HepG2 (cell line): ENCODE data around the gene NINL. TPM values are rescaled to one million over a fixed set of nuclear protein-coding genes. Genes with fewer than 3 reads are reported as not detected.

Experiments
- ISL2 ChIP-seq: sonication (generic); formaldehyde crosslinking; IDR thresholded peaks from 2 replicates; pipeline ENCODE4 v1.5.0; 2020; ENCODE audit warnings: missing genetic modification reagents
- KAT2B ChIP-seq: fragments of 150-350 bp; IDR thresholded peaks from 2 replicates; pipeline ENCODE4 v1.6.1; 2014; ENCODE audit warnings: low read depth, low read length, borderline replicate concordance
- KDM1A ChIP-seq: IDR thresholded peaks from 2 replicates; pipeline ENCODE4 v1.6.1; 2016; ENCODE audit warnings: missing compliant biosample characterization
- MIER2 ChIP-seq: IDR thresholded peaks from 2 replicates; pipeline ENCODE4 v1.6.1; 2016; ENCODE audit warnings: missing biosample characterization, missing genetic modification reagents
- YY1 ChIP-seq: IDR thresholded peaks from 2 replicates; pipeline ENCODE4 v1.6.1; 2011; ENCODE audit warnings: low read length, low read depth, moderate library complexity, mild to moderate bottlenecking; ENCODE audit not compliant: insufficient read depth, insufficient replicate concordance
- ZNF180 ChIP-seq: sonication (generic); formaldehyde crosslinking; IDR thresholded peaks from 2 replicates; pipeline ENCODE4 v1.4.0; 2020; ENCODE audit warnings: low read depth, missing genetic modification reagents, borderline replicate concordance
- ZNF598 ChIP-seq: sonication (generic); formaldehyde crosslinking; IDR thresholded peaks from 2 replicates; pipeline ENCODE4 v1.5.1; 2020; ENCODE audit warnings: mild to moderate bottlenecking, missing genetic modification reagents, borderline replicate concordance
- ZNF841 ChIP-seq: sonication (generic); formaldehyde crosslinking; IDR thresholded peaks from 2 replicates; pipeline ENCODE4 v1.8.1; 2023; ENCODE audit warnings: missing genetic modification reagents, borderline replicate concordance
- ZSCAN12 ChIP-seq: sonication (generic); formaldehyde crosslinking; IDR thresholded peaks from 2 replicates; pipeline ENCODE4 v1.9.0; 2021; ENCODE audit warnings: mild to moderate bottlenecking, missing genetic modification reagents
- ZSCAN21 ChIP-seq: sonication (generic); formaldehyde crosslinking; IDR thresholded peaks from 2 replicates; pipeline ENCODE4 v1.8.0; 2022; ENCODE audit warnings: mild to moderate bottlenecking, missing genetic modification reagents, moderate library complexity, borderline replicate concordance
- polyA plus RNA-seq, 8 experiments: library from polyadenylated mRNA; depleted of rRNA in 3 of 8; stranded (reverse) in 7 of 8; unstranded in 1 of 8; fragments of >200 nt; fragmentation: Illumina TruSeq in 4 of 8; extraction: Trizol in 4 of 8; gene quantifications; 2 replicates each; pipeline versions ENCODE4 v1.2.1 to v1.2.3, GENCODE V29; 2011 to 2016; ENCODE audit warnings: low read depth in 4 of 8, missing spikeins in 1 of 8, mixed read lengths in 1 of 8; ENCODE audit not compliant: insufficient read depth in 1 of 8
- total RNA-seq, 5 experiments: library from RNA; depleted of rRNA; stranded (reverse); fragments of >200 nt; fragmentation: Illumina TruSeq; extraction: Trizol; gene quantifications; 2 replicates each; pipeline ENCODE4 v1.2.3, GENCODE V29; 2016; ENCODE audit warnings: low read depth in 1 of 5
- TF ChIP-seq, protein P1 (sequence below): sonication (generic); formaldehyde crosslinking; conservative IDR thresholded peaks from 2 replicates; pipeline ENCODE4 v1.8.0; 2022; ENCODE audit warnings: mild to moderate bottlenecking, moderate library complexity, missing genetic modification reagents
- TF ChIP-seq, protein P2 (sequence below): sonication (generic); formaldehyde crosslinking; IDR thresholded peaks from 2 replicates; pipeline ENCODE4 v1.5.0; 2020; ENCODE audit warnings: mild to moderate bottlenecking, missing genetic modification reagents, borderline replicate concordance
- TF ChIP-seq, protein P3 (sequence below): sonication (generic); formaldehyde crosslinking; IDR thresholded peaks from 2 replicates; pipeline ENCODE4 v1.4.0; 2020; ENCODE audit warnings: missing genetic modification reagents

The NINL gene
- total and polyA plus RNA-seq, 2 of the 13 experiments (the other 11 are each of a cell fraction or from before 2014, with no cell fraction given), result 32.3 to 34.3 TPM

DNA sequence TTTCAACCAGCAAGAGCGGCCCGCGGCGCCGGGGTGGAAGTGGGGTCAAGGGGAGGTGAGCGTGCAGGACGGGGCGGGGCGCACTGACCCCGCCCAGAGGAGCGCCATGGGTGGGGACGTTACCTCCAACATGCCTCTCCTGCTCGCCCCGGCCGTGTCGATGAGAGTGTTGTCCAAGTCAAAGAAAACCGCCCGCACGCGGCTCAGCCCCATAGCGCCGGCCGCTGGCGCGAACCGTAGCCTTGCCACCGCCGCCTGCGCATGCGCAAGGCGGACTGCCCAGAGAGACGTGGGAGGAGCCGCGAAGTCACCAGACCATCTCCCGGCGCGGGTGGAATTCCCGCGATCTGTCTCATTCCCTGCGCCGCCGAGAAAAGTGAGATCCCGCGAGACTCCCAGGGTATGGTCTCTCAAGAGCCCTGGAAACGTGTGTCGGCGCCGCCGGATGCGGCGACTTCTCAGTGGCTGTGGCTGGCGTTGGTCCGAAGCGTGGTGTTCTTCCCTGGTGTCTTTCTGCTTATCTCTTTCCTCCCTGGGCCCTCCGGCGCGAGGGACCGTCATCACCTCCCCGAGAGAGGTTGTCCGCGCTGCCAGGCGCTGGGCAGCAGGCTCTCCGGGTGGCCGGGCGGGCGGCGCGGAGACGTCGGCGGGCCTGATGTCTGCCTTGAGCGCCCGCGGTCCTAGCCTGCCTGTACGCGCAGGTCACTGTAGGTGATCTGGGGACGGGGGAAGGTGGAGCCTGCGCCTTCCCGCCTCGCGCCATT is 38.6 kb upstream of the NINL start, which contains the start of gene NANP (continued):
- TF ChIP-seq ZNF841 (CRISPR knock-in tag), result peak; percentile 74
- TF ChIP-seq KAT2B, result no peak
- TF ChIP-seq, protein P1, sequence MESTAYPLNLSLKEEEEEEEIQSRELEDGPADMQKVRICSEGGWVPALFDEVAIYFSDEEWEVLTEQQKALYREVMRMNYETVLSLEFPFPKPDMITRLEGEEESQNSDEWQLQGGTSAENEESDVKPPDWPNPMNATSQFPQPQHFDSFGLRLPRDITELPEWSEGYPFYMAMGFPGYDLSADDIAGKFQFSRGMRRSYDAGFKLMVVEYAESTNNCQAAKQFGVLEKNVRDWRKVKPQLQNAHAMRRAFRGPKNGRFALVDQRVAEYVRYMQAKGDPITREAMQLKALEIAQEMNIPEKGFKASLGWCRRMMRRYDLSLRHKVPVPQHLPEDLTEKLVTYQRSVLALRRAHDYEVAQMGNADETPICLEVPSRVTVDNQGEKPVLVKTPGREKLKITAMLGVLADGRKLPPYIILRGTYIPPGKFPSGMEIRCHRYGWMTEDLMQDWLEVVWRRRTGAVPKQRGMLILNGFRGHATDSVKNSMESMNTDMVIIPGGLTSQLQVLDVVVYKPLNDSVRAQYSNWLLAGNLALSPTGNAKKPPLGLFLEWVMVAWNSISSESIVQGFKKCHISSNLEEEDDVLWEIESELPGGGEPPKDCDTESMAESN (CRISPR knock-in tag), result peak; percentile 96
- TF ChIP-seq, protein P2, sequence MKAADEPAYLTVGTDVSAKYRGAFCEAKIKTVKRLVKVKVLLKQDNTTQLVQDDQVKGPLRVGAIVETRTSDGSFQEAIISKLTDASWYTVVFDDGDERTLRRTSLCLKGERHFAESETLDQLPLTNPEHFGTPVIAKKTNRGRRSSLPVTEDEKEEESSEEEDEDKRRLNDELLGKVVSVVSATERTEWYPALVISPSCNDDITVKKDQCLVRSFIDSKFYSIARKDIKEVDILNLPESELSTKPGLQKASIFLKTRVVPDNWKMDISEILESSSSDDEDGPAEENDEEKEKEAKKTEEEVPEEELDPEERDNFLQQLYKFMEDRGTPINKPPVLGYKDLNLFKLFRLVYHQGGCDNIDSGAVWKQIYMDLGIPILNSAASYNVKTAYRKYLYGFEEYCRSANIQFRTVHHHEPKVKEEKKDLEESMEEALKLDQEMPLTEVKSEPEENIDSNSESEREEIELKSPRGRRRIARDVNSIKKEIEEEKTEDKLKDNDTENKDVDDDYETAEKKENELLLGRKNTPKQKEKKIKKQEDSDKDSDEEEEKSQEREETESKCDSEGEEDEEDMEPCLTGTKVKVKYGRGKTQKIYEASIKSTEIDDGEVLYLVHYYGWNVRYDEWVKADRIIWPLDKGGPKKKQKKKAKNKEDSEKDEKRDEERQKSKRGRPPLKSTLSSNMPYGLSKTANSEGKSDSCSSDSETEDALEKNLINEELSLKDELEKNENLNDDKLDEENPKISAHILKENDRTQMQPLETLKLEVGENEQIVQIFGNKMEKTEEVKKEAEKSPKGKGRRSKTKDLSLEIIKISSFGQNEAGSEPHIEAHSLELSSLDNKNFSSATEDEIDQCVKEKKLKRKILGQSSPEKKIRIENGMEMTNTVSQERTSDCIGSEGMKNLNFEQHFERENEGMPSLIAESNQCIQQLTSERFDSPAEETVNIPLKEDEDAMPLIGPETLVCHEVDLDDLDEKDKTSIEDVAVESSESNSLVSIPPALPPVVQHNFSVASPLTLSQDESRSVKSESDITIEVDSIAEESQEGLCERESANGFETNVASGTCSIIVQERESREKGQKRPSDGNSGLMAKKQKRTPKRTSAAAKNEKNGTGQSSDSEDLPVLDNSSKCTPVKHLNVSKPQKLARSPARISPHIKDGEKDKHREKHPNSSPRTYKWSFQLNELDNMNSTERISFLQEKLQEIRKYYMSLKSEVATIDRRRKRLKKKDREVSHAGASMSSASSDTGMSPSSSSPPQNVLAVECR (CRISPR knock-in tag), result peak; percentile 94
- TF ChIP-seq, protein P3, sequence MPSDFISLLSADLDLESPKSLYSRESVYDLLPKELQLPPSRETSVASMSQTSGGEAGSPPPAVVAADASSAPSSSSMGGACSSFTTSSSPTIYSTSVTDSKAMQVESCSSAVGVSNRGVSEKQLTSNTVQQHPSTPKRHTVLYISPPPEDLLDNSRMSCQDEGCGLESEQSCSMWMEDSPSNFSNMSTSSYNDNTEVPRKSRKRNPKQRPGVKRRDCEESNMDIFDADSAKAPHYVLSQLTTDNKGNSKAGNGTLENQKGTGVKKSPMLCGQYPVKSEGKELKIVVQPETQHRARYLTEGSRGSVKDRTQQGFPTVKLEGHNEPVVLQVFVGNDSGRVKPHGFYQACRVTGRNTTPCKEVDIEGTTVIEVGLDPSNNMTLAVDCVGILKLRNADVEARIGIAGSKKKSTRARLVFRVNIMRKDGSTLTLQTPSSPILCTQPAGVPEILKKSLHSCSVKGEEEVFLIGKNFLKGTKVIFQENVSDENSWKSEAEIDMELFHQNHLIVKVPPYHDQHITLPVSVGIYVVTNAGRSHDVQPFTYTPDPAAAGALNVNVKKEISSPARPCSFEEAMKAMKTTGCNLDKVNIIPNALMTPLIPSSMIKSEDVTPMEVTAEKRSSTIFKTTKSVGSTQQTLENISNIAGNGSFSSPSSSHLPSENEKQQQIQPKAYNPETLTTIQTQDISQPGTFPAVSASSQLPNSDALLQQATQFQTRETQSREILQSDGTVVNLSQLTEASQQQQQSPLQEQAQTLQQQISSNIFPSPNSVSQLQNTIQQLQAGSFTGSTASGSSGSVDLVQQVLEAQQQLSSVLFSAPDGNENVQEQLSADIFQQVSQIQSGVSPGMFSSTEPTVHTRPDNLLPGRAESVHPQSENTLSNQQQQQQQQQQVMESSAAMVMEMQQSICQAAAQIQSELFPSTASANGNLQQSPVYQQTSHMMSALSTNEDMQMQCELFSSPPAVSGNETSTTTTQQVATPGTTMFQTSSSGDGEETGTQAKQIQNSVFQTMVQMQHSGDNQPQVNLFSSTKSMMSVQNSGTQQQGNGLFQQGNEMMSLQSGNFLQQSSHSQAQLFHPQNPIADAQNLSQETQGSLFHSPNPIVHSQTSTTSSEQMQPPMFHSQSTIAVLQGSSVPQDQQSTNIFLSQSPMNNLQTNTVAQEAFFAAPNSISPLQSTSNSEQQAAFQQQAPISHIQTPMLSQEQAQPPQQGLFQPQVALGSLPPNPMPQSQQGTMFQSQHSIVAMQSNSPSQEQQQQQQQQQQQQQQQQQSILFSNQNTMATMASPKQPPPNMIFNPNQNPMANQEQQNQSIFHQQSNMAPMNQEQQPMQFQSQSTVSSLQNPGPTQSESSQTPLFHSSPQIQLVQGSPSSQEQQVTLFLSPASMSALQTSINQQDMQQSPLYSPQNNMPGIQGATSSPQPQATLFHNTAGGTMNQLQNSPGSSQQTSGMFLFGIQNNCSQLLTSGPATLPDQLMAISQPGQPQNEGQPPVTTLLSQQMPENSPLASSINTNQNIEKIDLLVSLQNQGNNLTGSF (CRISPR knock-in tag), result peak; percentile 98
- no peak; the same call in none of the 2 replicates for TF ChIP-seq MIER2 (CRISPR knock-in tag)
- TF ChIP-seq ZNF180 (CRISPR knock-in tag), result peak; percentile 84; the same call in 1 of the 2 replicates
- TF ChIP-seq YY1, result peak; percentile 81
- 0 out of 2 replicates have a peak, but pooled peaks have one; percentile 3 for TF ChIP-seq KDM1A (CRISPR knock-in tag)
- peak; percentile 97 for TF ChIP-seq ZSCAN21 (CRISPR knock-in tag)
- peak; percentile 100 for TF ChIP-seq ZNF598 (CRISPR knock-in tag)
- TF ChIP-seq ISL2 (CRISPR knock-in tag), result peak; percentile 88
- peak; percentile 49; the same call in 1 of the 2 replicates for TF ChIP-seq ZSCAN12 (CRISPR knock-in tag)
